Measurements from ENCODE around the gene TFR2.

The TFR2 gene

DNA sequence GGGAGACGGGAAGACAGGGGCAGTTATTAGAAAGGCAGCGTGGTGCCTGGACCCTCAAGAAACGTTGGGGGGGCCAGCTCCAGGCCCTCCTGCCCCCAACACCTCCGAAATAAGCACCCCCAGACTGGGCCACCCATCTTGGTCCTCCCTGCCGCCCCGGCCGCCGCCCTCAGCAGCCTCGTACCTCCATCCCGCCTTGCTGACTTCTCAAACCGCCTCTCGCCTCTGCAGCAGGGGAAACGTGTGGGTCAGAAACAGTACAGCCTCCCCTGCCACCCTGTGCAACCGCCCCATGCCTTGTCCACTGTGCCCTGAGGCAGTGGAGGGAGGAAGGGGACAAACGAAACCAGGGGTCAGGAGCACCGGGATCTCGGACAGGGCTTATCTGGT, 45.5 kb upstream of the TFR2 start:
- H3K27me3 ChIP-seq (ENCODE audit: insufficient read depth, low read depth, severe bottlenecking): no peaks in the 10 kb centered on the region
- no peaks in the 10 kb centered on the region for H3K9me3 ChIP-seq (ENCODE audit: severe bottlenecking)
- DNase-seq: no peak
- no peak for TF ChIP-seq CTCF (IDR thresholded peaks at IDR 0.05; ENCODE audit: low read depth, low read length)
- H3K27ac ChIP-seq: no peak overlapping the region
- H3K4me3 ChIP-seq (ENCODE audit: low read depth, low read length): no peak overlapping the region
- peaks cover 84% of the 10 kb centered on the region for H3K36me3 ChIP-seq

GRCh38 chr7:100686201-100686821, 45.0 kb upstream of the TFR2 start:
- H3K9me3 ChIP-seq (ENCODE audit: severe bottlenecking): no peaks in the 10 kb centered on the region
- no peak for TF ChIP-seq CTCF (IDR thresholded peaks at IDR 0.05; ENCODE audit: low read depth, low read length)
- H3K4me3 ChIP-seq (ENCODE audit: low read depth, low read length): no peak overlapping the region
- DNase-seq: no peak
- no peaks in the 10 kb centered on the region for H3K27me3 ChIP-seq (ENCODE audit: insufficient read depth, low read depth, severe bottlenecking)
- no peak overlapping the region for H3K27ac ChIP-seq
- H3K36me3 ChIP-seq: peaks cover 89% of the 10 kb centered on the region

- Histone ChIP-seq H3K27ac (no peak overlapping the region), H3K4me3 (ENCODE audit: low read depth, low read length) (no peak overlapping the region), H3K27me3 (ENCODE audit: insufficient read depth, low read depth, severe bottlenecking) (no peaks in the 10 kb centered on the region), H3K36me3 (peaks cover 87% of the 10 kb centered on the region), H3K9me3 (ENCODE audit: severe bottlenecking) (no peaks in the 10 kb centered on the region)
- no peak for TF ChIP-seq CTCF (IDR thresholded peaks at IDR 0.05; ENCODE audit: low read depth, low read length)
- DNase-seq: no peak
Observed at GRCh38 chr7:100685631-100686145, 44.3 kb upstream of the TFR2 start.

- no peak overlapping the region for H3K27ac ChIP-seq
- peaks cover 92% of the 10 kb centered on the region for H3K36me3 ChIP-seq
- no peaks in the 10 kb centered on the region for H3K9me3 ChIP-seq (ENCODE audit: severe bottlenecking)
- H3K4me3 ChIP-seq (ENCODE audit: low read depth, low read length): no peak overlapping the region
- no peak for TF ChIP-seq CTCF (IDR thresholded peaks at IDR 0.05; ENCODE audit: low read depth, low read length)
- H3K27me3 ChIP-seq (ENCODE audit: insufficient read depth, low read depth, severe bottlenecking): no peaks in the 10 kb centered on the region
- DNase-seq: no peak
Observed at GRCh38 chr7:100685049-100685605, 43.8 kb upstream of the TFR2 start.

DNA sequence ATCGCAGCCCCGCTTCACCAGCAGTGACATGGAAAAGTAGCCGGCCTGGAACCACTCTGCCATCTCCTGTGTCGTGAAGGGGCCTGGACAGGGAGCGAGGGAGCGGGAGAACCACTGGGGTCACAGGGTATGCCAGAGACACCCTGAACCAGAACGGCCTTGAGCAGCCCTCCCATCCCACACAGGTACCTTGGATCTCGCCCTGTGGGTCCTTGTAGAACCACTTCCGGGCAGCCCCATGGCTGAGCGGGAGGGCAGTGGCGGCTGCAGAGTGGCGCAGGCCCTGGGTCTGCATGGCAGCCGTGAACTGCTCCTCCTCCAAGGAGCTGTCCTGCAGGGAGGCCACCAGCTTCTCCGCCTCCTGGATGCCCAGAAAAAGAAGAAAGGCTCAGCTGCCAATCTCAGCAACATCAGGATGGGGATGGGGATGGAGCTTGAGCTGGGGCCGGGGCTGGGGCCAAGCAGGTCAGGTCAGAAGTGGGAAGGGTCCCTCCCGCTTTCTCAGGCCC, 43.2 kb upstream of the TFR2 start:
- Histone ChIP-seq H3K9me3 (ENCODE audit: severe bottlenecking) (no peaks in the 10 kb centered on the region), H3K27me3 (ENCODE audit: insufficient read depth, low read depth, severe bottlenecking) (no peaks in the 10 kb centered on the region), H3K36me3 (peaks cover 89% of the 10 kb centered on the region), H3K27ac (no peak overlapping the region), H3K4me3 (ENCODE audit: low read depth, low read length) (no peak overlapping the region)
- DNase-seq: no peak
- TF ChIP-seq CTCF (IDR thresholded peaks at IDR 0.05; ENCODE audit: low read depth, low read length): no peak
